NCI-H146 treated with DMSO at 0.1 percent for 48 hours (cell line): ENCODE data around the gene DNAJA2.

Experiments used
- DNase-seq: peaks from one replicate; lab custom pipeline; 2025; ENCODE audit not compliant: unreplicated experiment; lab: John Stamatoyannopoulos, UW

DNAJA2 gene

DNA sequence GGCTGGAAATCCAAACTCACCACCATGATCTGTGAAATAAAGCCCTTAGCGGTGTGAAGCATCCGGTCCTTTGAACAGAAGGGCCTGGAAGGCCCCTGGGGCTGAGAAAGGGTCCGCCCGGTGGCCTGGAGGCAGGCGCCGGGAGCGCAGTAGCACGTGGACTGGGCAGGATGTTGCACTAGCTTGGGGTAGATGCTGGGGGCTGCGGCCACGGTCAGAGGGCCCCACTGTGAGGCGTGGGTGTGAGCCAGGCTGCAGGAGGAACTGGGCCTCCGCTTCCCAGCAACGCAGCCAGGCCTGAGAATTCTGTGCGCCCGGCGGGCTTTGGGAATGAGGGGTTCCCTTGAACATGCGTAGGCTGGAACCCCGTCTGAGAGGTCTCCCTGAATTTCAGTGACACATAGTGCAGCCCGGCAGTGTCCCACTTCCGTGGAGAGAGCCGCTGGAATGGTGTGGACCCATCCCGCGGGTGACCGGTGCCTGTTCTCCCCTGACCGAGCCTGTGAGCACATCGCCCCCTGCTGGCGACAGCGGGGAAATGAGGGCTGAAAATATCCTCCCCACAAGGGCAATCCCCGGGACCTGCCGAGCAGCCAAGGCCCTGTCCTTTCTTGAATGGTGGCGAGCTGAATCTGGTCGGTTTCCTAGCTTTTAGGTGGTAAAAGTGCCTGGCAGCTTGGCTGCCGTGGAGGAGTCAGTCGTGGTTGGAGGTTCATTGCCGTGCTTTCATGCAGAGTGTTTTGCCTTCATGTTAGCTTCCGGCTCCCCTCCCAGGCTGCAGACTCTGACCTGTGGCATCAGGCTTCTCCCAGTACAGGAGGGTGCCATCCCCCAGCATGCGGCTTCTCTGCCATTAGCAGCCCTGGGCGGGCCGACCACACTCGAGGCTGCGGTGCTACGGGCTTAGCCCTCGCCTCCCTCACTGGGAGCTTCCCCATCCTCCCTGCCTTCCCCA lies 43.8 kb downstream of the DNAJA2 start:
- DNase-seq = no peak

DNA sequence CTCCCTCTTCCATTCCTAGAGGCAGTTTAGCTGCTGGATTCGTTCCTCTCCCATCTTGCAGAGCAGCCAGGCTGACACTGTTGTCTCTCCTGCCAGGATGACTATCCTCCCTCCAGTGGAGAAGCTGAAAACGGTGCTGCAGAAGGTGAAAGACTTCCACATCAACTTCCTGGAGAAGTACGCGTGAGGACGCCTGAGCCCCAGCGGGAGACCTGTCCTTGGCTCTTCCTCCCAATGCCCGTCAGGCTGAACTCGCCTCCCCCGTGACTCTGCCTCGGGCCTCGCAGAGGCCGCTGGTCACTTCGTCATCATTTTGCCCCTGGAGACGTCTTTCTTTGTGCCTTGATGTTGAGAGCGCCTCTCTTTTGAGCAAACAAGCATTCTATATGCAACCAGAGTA lies 44.7 kb downstream of the DNAJA2 start:
- no peak for DNase-seq

DNA sequence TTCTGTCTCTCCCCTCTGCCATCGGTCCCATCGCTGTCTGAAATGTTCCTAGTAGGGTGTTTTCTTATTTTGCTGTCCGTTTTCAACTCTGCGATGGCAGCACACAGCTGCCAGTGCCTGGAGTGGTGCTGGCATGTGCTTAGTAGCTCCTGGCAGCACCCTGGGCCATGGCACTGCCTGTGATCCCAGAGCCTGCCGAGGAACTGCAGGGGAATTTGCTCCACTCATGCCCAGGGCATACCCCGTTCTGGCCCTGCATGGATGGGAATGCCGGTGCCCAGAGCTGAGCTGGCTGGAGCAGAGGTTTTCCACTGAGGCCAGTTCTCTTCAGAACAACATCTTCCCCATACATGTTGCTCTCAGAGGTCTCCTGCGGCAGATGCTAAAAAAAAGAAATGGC lies 46.2 kb downstream of the DNAJA2 start:
- DNase-seq = no peak

DNA sequence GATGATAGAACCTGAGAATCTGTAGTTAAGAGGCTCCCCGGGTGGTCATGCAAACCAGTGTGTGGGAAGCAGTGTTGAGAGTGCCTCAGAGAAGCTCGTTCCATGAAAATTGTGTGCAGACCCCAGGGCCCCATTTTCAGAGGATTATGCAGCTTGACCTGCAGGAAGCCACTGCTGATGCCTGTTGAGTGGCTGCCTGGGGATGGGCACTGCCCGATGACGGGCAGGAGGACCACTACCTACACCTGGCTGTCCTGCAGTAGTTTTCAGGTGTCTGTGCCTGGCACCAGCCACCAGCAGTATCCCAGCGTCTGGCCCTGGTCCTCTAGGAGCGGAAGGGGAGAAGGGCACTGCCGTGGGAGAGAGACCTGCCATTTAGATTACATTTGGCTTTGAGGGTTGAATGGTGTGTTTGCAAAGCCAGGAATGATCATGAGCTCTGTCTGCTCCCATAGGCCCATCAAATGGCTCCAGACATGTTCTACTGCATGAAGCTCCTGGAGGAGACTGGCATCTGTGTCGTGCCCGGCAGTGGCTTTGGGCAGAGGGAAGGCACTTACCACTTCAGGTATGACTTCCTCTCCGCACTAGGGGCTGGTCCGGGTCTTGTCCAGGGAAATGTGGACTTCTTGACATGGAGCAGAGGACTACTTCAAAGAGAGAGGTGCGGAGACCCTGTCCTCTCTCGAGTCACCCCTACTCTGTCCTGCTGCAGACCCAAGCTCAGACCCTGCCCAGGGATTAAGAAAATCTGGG lies 46.8 kb downstream of the DNAJA2 start:
- no peak for DNase-seq

DNA sequence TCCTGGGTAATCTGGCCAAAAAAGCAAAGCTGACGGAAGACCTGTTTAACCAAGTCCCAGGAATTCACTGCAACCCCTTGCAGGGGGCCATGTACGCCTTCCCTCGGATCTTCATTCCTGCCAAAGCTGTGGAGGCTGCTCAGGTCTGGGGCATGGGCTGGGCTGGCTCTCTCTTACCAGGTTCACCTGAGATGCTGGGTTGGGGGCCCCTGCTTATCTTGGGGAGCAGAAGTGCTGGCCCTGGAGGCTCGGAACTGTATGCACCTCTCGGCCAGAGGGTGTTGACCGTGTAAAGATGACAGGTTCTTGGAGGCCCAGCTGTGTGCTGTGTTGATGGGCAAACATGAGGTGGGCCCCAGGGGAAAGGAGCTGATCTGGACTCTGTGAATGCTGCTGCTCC lies 49.1 kb downstream of the DNAJA2 start:
- DNase-seq = no peak

DNA sequence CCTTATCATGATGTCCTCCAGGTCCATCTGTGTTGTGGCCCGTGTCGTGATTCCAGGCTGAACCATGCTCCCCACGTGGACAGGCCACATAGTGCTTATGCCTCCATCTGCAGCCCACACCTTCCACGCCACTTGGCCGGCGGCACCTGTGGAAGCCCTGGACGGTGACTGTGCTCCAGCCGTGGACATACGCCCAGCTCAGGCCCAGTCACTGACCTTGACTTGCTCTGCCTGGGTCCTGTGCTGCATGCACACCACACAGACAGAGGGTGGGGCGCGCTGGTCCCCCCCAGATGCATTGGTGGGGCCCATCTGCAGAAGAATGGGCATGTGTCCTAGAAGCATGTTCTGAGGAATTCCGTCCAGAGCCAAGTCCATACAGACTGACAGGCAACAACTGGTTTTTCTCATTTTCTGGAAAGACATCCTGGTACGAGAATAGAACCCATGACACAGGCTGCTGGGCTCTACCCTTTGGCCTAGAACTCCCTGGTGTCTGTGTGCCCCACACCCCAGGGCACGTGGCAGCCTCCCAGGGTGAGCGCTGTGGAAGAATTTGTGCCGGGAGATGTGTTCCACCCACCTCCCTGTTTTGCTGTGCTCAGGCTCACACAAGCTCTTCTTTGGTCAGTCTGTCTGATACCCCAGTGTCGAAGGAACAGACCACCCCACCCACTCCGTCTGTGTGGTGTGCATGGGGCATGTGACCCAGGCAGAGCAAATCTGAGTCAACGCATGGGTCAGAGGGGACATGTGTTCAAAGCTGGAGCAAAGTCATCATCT lies 49.8 kb downstream of the DNAJA2 start:
- DNase-seq = no peak

DNA sequence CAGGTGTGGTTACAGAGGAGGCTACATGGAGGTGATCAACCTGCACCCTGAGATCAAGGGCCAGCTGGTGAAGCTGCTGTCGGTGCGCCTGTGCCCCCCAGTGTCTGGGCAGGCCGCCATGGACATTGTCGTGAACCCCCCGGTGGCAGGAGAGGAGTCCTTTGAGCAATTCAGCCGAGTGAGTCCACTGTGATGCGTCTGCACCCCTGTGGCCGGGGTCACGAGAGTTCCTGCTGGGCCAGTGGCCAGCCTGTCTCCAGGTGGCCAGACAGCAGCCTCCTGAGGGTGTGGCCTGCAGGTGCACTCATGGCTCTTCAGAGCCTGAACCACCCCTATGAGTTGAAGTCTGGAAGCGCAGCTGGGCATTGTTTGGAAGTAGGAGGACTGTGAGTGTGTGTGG lies 51.2 kb downstream of the DNAJA2 start:
- DNase-seq = peak; percentile 11

DNA sequence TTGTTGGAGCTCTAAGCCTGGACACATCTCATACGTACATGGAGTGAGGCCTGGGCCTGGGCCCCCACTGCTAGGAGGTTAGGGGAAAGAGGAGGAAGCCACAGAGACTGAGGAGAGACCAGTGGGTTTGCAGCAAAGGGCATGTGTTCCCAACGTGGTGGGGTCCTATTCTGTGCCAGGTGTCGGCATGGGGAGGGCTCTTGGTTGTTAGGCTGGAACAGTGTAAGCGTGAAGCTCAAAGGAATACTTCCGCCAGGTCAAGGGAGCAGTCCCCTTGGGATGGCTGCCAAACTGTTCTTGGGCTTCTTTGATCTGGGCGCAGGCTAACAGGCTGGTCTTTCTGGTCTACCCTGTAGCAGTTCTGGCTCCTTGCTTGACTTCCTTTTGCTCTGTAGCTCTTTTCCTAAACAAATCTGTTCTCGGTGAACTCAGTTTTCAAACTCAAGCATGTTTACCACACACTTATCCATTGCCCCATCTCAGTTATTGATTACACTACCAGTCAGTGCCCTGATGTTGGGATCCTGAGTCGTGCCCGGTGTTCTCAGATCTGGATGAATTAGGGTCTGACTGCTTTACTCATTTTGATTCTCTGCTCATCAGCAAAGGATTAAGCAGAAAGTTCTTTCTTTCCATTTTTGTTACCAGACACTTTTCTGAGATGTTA lies 52.9 kb downstream of the DNAJA2 start:
- no peak for DNase-seq

DNA sequence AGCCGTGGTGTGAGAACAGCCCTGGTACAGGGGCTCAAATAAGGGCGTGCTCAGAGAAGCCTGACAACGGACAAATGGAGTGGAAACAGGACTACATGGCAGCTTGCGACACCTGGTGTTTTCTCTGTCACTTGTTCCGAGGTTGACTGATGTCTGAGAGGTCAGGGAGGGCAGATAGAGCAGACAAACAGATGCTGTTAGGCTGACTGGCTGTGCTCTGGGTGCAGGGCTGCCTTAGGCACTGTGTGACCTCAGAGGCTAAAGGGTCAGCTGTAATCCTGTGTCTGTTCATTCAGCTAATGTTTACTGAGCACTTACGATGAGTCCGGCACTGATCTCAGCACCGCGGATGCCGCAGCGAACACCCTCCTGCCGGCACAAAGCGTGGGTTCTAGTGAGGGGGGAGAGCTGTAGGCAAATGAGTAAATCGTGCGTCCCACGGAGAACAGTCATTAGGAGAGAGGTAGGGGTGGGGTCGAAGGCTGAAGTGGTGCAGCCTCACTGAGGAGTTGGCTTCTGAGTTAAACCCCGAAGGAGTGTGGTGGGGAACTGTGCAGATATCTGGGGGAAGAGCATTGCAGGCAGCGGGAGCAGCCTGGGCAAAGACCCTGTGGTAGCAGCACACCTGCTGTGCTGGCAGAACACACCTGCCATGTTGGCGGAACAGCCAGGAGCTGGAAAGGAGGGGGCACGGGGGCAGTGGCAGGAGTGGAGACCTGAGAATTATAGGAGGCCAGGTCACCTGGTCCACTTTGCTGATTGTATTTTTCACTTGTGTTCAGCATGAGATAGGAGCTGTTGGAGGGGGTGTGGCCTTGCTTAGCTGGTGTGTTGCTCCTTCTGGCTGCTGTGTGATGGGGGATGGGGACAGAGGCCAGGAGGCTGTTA lies 54.3 kb downstream of the DNAJA2 start:
- peak; percentile 80 for DNase-seq

DNA sequence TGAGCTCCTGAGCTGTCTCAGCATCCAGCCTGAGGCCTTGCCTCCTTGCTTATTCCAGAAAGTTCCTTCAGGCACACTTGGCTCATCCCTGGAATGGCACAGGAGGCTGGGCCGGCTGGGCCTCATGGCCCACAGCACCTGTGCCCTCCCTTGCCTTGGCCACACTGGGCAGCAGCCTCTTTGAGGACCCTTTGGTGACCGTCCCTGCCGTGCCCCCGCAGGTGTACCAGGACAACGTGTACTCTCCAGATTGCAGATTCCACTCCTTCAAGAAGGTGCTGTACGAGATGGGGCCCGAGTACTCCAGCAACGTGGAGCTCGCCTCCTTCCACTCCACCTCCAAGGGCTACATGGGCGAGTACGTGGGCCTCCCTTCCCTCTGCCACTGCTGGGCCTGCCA lies 55.1 kb downstream of the DNAJA2 start:
- no peak for DNase-seq

DNA sequence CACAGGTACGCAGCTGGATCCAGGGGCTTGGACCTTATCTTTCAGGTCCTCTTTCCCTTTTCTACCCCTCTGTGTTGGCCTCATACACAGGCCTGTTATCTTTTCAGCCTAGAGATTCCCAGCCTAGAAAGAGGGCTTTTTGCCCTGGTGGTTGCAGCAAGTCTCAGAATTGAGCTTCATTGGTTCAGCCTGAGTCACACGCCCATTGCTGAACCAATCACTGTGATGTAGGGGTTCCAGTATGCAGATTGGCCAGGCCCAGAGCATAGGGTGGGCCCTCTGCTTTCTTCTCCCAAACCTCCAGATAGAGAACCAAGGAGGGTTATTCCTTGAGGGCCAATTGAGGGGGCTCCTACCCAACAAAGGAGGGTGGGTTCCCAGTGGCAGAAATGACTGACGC lies 56.5 kb downstream of the DNAJA2 start:
- DNase-seq = no peak

DNA sequence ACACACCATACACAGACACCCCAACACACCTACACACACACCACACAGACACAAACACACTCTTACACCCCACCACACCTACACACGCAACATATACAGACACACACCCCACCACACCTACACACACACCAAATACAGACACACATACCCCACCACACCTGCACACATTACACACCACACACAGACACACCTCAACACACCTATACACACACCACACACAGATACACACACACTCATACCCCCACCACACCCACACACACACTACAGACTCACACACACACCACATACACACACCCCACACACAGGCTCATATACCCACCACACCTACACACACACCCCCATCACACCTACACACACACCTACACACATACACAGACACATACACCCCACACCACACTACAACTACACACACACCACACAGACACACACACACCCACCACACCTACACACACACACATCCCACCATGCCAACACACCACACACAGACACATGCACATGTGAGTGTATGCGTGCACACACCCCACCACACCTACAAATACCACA lies 57.9 kb downstream of the DNAJA2 start:
- no peak for DNase-seq

DNA sequence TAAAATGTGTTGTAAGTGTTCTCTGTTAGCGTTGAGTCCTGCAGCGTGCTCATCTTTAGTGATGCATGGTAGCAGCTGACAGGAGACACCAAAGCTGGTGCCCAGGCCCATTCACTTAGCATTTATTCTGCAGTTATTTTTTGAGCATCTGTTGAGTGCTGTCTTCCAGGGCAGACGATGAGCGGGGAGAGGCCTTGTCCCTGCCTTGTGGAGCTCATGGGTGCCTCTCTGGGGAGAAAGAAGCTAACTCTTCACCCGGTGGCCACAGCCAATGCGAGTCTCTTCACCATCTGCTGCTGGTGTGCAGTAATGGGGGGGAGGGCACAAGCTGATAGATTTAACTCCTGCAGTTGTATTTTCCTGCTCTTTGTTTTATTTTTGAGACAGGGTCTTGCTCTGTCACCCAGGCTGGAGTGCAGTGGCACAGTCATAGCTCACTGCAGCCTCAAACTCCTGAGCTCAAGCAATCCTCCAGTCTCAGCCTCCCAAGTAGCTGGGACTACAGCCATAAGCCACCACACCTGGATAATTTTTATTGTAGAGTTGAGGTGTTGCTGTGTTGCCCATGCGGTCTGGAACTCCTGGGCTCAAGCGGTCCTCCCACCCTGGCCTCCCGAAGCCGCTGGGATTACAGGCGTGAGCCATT lies 58.8 kb downstream of the DNAJA2 start:
- DNase-seq = no peak

DNA sequence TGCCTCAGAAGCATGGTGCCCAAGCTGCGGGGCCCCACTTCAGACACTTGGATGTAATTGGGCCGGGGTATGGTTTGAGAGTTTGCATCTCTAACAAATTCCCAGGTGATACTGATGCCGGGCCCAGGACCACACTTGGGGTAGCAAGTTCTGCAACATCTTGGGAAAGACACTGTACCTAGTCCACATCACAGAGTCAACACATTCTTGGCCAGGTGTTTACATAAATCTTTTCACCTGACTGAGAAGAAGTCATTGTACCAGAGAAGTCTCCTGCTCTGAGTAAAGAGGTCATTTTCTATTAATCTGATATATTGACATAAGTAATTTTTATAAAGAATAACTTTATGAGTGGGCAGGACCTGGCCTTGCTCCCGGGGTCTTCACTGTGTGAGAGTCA lies 61.8 kb downstream of the DNAJA2 start:
- DNase-seq = no peak

DNA sequence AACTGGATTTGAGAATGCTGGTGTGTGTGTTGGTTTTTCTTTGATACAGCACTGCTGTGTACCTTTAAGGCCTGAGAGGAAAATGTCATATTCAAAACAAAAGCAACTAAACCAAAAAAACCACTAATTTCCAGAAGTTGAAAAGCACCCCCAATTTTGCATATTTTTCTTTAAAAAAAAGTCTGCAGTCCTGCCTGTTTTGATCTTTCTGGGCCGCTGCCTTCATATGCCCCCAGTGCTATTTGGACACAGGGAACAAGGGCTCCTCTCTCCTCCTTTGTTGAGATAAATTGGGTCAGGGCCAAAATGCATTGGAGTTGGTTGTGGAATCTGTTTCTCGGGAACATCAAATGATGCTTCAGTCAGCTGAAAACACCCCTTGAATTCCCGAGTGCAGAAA lies 62.4 kb downstream of the DNAJA2 start:
- no peak for DNase-seq

DNA sequence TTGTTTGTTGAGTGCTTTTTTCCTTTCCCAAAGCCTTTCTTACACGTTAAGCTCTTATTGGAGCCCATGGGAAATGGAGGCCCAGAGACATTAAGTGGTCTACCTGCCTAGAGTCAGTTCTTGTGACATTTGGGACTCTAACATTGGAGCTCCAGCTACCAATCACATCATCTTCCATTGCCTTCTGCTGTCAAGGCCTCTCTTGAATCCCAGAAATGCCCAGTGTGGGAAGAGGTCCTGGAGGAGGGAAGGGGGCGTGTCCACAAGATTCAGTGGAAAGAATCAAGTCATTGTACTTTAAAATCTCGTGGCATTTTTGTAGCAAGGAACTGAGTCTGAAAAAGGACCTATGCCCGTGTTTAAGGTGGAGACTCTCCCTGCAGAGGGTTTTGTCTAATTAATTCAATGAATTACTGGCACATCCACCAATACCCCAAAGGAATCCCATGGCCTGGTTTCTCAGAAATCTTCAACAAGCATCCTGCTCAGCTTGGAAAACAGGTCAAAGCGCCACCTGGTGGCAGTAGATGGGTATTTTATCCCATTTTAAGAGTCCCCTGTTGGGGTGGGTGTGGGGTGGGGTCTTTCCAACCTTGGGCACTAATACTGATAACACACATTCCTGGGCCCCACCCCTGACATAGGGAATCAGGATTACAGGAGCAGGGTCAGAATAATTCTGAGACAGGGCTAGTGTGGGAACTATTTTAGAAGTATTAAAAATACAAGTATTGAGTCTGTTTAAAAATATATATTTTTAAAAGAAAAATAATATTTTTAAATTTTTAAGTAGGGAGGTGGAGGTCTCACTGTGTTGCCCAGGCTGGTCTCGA lies 64.7 kb downstream of the DNAJA2 start:
- peak; percentile 25 for DNase-seq

DNA sequence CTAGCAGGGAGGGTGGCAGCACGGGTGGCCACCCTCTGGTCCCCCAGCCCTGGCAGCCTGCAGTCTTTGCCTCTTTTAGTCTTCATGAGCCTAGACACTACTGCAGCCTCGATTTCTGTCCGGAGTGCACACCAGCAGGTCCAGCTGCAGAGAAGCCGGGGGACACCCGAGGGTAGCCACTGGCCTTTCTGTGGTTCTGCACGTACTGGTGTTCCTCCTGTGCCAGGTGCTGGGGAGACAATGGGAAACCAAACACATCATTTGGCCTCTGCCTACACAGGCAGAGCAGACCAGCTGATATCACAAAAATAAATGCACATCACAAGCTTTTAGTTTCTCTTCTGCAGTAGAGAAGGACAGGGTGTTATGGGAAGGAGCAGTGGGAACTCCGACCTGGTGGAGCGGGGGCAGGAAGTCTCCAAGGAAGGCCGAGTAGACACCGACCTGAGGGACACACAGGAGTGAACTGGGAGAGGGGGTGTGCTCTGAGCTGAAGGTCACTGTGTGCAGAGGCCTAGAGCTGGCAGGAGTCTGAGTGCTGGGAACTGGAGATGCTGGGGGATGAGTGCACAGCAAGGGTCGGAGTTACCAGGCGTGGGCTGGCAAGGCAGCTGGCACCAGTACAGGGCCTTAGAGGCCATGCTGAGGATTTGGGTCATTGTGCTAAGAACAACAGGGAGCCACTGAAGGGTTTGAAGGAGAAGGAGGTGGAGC lies 66.3 kb downstream of the DNAJA2 start:
- DNase-seq = no peak
